Measurements from ENCODE around the gene SNAPC3.

The SNAPC3 gene

GRCh38 chr9:15492485-15493150, 69.9 kb downstream of the SNAPC3 start:
- no peak for DNase-seq

GRCh38 chr9:15498246-15498995, 75.7 kb downstream of the SNAPC3 start:
- no peak for DNase-seq

GRCh38 chr9:15499139-15499538, 76.5 kb downstream of the SNAPC3 start:
- no peak for DNase-seq

GRCh38 chr9:15501179-15501578, 78.5 kb downstream of the SNAPC3 start:
- DNase-seq = no peak

- no peak for DNase-seq
Observed at GRCh38 chr9:15501803-15502202, 79.1 kb downstream of the SNAPC3 start.

GRCh38 chr9:15505921-15506320, 83.2 kb downstream of the SNAPC3 start:
- DNase-seq = no peak

GRCh38 chr9:15509931-15510788, 87.5 kb downstream of the SNAPC3 start:
- peak; percentile 58 for DNase-seq

GRCh38 chr9:15510789-15511575, 88.3 kb downstream of the SNAPC3 start, which contains the start of gene PSIP1:
Gene PSIP1 (minus strand): TSS chr9:15510970. CDS start chr9:15510188, 782 bp downstream.
- DNase-seq = peak; percentile 80

Measured in activated CD4-positive, alpha-beta T cell treated with anti-CD3 and anti-CD28 coated beads, Interleukin-2, amount 50 U/mL, for 1 hour (primary cell).